B cell (primary cell): ENCODE data around the gene LRRC4C.

Experiments
- EZH2 ChIP-seq: IDR thresholded peaks from 2 replicates; pipeline ENCODE4 v1.6.1; 2012; ENCODE audit warnings: borderline replicate concordance, low read depth, mild to moderate bottlenecking, moderate library complexity, low read length; ENCODE audit not compliant: insufficient read depth, poor library complexity, severe bottlenecking
- TF ChIP-seq, protein P1 (sequence below): fragments of 200-600 bp; IDR thresholded peaks from one replicate; pipeline ENCODE4 v1.8.0; 2022; ENCODE audit warnings: antibody characterized with exemption, mild to moderate bottlenecking

- TF ChIP-seq EZH2, result no peak
- TF ChIP-seq, protein P1, sequence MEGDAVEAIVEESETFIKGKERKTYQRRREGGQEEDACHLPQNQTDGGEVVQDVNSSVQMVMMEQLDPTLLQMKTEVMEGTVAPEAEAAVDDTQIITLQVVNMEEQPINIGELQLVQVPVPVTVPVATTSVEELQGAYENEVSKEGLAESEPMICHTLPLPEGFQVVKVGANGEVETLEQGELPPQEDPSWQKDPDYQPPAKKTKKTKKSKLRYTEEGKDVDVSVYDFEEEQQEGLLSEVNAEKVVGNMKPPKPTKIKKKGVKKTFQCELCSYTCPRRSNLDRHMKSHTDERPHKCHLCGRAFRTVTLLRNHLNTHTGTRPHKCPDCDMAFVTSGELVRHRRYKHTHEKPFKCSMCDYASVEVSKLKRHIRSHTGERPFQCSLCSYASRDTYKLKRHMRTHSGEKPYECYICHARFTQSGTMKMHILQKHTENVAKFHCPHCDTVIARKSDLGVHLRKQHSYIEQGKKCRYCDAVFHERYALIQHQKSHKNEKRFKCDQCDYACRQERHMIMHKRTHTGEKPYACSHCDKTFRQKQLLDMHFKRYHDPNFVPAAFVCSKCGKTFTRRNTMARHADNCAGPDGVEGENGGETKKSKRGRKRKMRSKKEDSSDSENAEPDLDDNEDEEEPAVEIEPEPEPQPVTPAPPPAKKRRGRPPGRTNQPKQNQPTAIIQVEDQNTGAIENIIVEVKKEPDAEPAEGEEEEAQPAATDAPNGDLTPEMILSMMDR, result no peak
These were observed 672.2 kb downstream of the LRRC4C start for GRCh38 chr11:40787224-40787623.
